WTC11 (cell line): ENCODE data around the gene SKAP2. TPM values are rescaled to one million over a fixed set of nuclear protein-coding genes. Genes with fewer than 3 reads are reported as not detected.

Experiments used
- ATAC-seq: fragments of 200-7000 bp; cut with Tn5 transposase; 2 replicates; pipeline ENCODE4 v1.10.0; 2021; ENCODE audit warnings: mild to moderate bottlenecking, moderate library complexity
- CTCF ChIA-PET: fragments of 300-600 bp; sonication (Branson Sonifier 250); formaldehyde crosslinking; loops from one replicate; lab custom pipeline; 2021; ENCODE audit warnings: antibody characterized with exemption; lab: Charles Lee
- POLR2A ChIA-PET: fragments of 350-600 bp; sonication (Branson Sonifier 250); formaldehyde crosslinking; loops from one replicate; lab custom pipeline; 2021; ENCODE audit warnings: antibody characterized with exemption; lab: Charles Lee
- DNase-seq: peaks from one replicate; pipeline ENCODE4 v3.0.0; 2021; ENCODE audit warnings: low spot score
- H3K27ac Mint-ChIP-seq: 2 replicates; pipeline ENCODE4 v1.8.0; 2021; ENCODE audit warnings: mixed read lengths
- H3K27me3 Mint-ChIP-seq: 2 replicates; pipeline ENCODE4 v1.8.0; 2021; ENCODE audit warnings: low read depth, mild to moderate bottlenecking, moderate library complexity, mixed read lengths
- H3K36me3 Mint-ChIP-seq: 2 replicates; pipeline ENCODE4 v1.8.0; 2021; ENCODE audit warnings: mixed read lengths
- H3K4me1 Mint-ChIP-seq: 2 replicates; pipeline ENCODE4 v1.8.0; 2022; ENCODE audit warnings: mixed read lengths
- H3K4me3 Mint-ChIP-seq: 2 replicates; pipeline ENCODE4 v1.8.0; 2021; ENCODE audit warnings: mild to moderate bottlenecking, moderate library complexity, mixed read lengths
- H3K9me3 Mint-ChIP-seq: 2 replicates; pipeline ENCODE4 v1.8.0; 2021; ENCODE audit warnings: mixed read lengths
- AFF4 ChIP-seq: sonication (generic); formaldehyde crosslinking; IDR thresholded peaks from 2 replicates; pipeline ENCODE4 v1.8.1; 2023; ENCODE audit warnings: mild to moderate bottlenecking, missing genetic modification reagents, borderline replicate concordance
- ARID4B ChIP-seq: sonication (generic); formaldehyde crosslinking; IDR thresholded peaks from 2 replicates; pipeline ENCODE4 v1.8.0; 2023; ENCODE audit warnings: missing genetic modification reagents, mild to moderate bottlenecking, borderline replicate concordance
- ATF3 ChIP-seq: sonication (generic); formaldehyde crosslinking; conservative IDR thresholded peaks from 2 replicates; pipeline ENCODE4 v1.8.1; 2022; ENCODE audit warnings: mild to moderate bottlenecking, missing genetic modification reagents
- CBFB ChIP-seq: sonication (generic); formaldehyde crosslinking; IDR thresholded peaks from 2 replicates; pipeline ENCODE4 v1.8.1; 2022; ENCODE audit warnings: mild to moderate bottlenecking, low read depth, missing genetic modification reagents
- CDX4 ChIP-seq: fragments of 250-450 bp; sonication (Bioruptor Pico); IDR thresholded peaks from 2 replicates; pipeline ENCODE4 v1.9.0; 2021; ENCODE audit warnings: moderate library complexity, mild to moderate bottlenecking, inconsistent platforms, borderline replicate concordance
- FOXJ3 ChIP-seq: sonication (generic); formaldehyde crosslinking; IDR thresholded peaks from 2 replicates; pipeline ENCODE4 v1.9.0; 2021; ENCODE audit warnings: missing genetic modification reagents, mild to moderate bottlenecking, borderline replicate concordance
- FOXK1 ChIP-seq: sonication (generic); formaldehyde crosslinking; IDR thresholded peaks from 2 replicates; pipeline ENCODE4 v1.8.0; 2022; ENCODE audit warnings: mild to moderate bottlenecking, moderate library complexity, missing genetic modification reagents
- FOXP4 ChIP-seq: sonication (generic); formaldehyde crosslinking; IDR thresholded peaks from 2 replicates; pipeline ENCODE4 v1.8.0; 2022; ENCODE audit warnings: mild to moderate bottlenecking, missing genetic modification reagents
- MAX ChIP-seq: sonication (generic); formaldehyde crosslinking; IDR thresholded peaks from 2 replicates; pipeline ENCODE4 v1.8.0; 2022; ENCODE audit warnings: mild to moderate bottlenecking, missing genetic modification reagents
- OVOL2 ChIP-seq: fragments of 250-450 bp; sonication (Bioruptor Pico); IDR thresholded peaks from 2 replicates; pipeline ENCODE4 v1.9.0; 2021; ENCODE audit warnings: mild to moderate bottlenecking, borderline replicate concordance
- RELA ChIP-seq: sonication (generic); formaldehyde crosslinking; IDR thresholded peaks from 2 replicates; pipeline ENCODE4 v1.8.1; 2022; ENCODE audit warnings: missing genetic modification reagents, mild to moderate bottlenecking, borderline replicate concordance
- SP1 ChIP-seq: sonication (generic); formaldehyde crosslinking; conservative IDR thresholded peaks from 2 replicates; pipeline ENCODE4 v1.8.1; 2022; ENCODE audit warnings: missing genetic modification reagents
- TCF7 ChIP-seq: sonication (generic); formaldehyde crosslinking; IDR thresholded peaks from 2 replicates; pipeline ENCODE4 v1.8.0; 2022; ENCODE audit warnings: mild to moderate bottlenecking, low read depth, missing genetic modification reagents, moderate library complexity
- USF1 ChIP-seq: sonication (generic); formaldehyde crosslinking; IDR thresholded peaks from 2 replicates; pipeline ENCODE4 v1.8.0; 2022; ENCODE audit warnings: mild to moderate bottlenecking, missing genetic modification reagents
- USF2 ChIP-seq: sonication (generic); formaldehyde crosslinking; IDR thresholded peaks from 2 replicates; pipeline ENCODE4 v1.8.1; 2023; ENCODE audit warnings: mild to moderate bottlenecking, missing genetic modification reagents, moderate library complexity
- ZBTB21 ChIP-seq: sonication (generic); formaldehyde crosslinking; IDR thresholded peaks from 2 replicates; pipeline ENCODE4 v1.8.1; 2023; ENCODE audit warnings: mild to moderate bottlenecking, missing genetic modification reagents, borderline replicate concordance
- ZNF232 ChIP-seq: sonication (generic); formaldehyde crosslinking; IDR thresholded peaks from 2 replicates; pipeline ENCODE4 v1.8.0; 2022; ENCODE audit warnings: mild to moderate bottlenecking, missing genetic modification reagents
- ZNF263 ChIP-seq: sonication (generic); formaldehyde crosslinking; IDR thresholded peaks from 2 replicates; pipeline ENCODE4 v1.8.1; 2022; ENCODE audit warnings: low read depth, mild to moderate bottlenecking, moderate library complexity, missing genetic modification reagents
- ZNF416 ChIP-seq: fragments of 250-450 bp; sonication (Bioruptor Pico); IDR thresholded peaks from 2 replicates; pipeline ENCODE4 v1.9.0; 2021; ENCODE audit warnings: mild to moderate bottlenecking, inconsistent platforms
- ZNF425 ChIP-seq: fragments of 250-450 bp; sonication (Bioruptor Pico); conservative IDR thresholded peaks from 2 replicates; pipeline ENCODE4 v1.9.0; 2021; ENCODE audit warnings: mild to moderate bottlenecking
- total RNA-seq: library from RNA; stranded (reverse); gene quantifications from 3 replicates; pipeline ENCODE4 v1.2.3, GENCODE V29; 2021

Gene SKAP2
- total RNA-seq, 1 experiment from 2014 or later, result 2.5 TPM

GRCh38 chr7:26704786-26705185, 159.6 kb downstream of the SKAP2 start:
- ChIA-PET CTCF (no interaction called here), POLR2A (no interaction called here)
- Mint-ChIP-seq H3K4me1 (no peaks in the 10 kb centered on the region), H3K4me3 (no peak overlapping the region), H3K36me3 (no peaks in the 10 kb centered on the region), H3K27me3 (no peaks in the 10 kb centered on the region), H3K27ac (no peak overlapping the region), H3K9me3 (no peaks in the 10 kb centered on the region)
- no peak for TF ChIP-seq RELA (CRISPR knock-in tag)
- no peak for TF ChIP-seq FOXK1 (CRISPR knock-in tag)
- TF ChIP-seq CBFB (CRISPR knock-in tag), result no peak
- TF ChIP-seq TCF7, result no peak
- no peak for TF ChIP-seq USF2 (CRISPR knock-in tag)
- TF ChIP-seq ZNF263 (CRISPR knock-in tag), result no peak
- TF ChIP-seq ARID4B (CRISPR knock-in tag), result no peak
- TF ChIP-seq USF1 (CRISPR knock-in tag), result no peak
- TF ChIP-seq ZNF425 (CRISPR knock-in tag), result no peak
- TF ChIP-seq ATF3 (CRISPR knock-in tag), result no peak
- TF ChIP-seq ZBTB21 (CRISPR knock-in tag), result no peak
- no peak for TF ChIP-seq FOXJ3 (CRISPR knock-in tag)
- no peak for TF ChIP-seq ZNF232 (CRISPR knock-in tag)
- no peak for TF ChIP-seq FOXP4 (CRISPR knock-in tag)
- no peak for DNase-seq
- no peak for ATAC-seq

- ChIA-PET CTCF (no interaction called here), POLR2A (no interaction called here)
- Mint-ChIP-seq H3K27ac (no peak overlapping the region), H3K36me3 (no peaks in the 10 kb centered on the region), H3K27me3 (no peaks in the 10 kb centered on the region), H3K4me3 (no peak overlapping the region), H3K4me1 (no peaks in the 10 kb centered on the region), H3K9me3 (no peaks in the 10 kb centered on the region)
- no peak for ATAC-seq
- DNase-seq, result no peak
- TF ChIP-seq CDX4 (CRISPR knock-in tag) (no peak), ZNF416 (no peak), SP1 (CRISPR knock-in tag) (no peak), OVOL2 (CRISPR knock-in tag) (no peak), MAX (no peak), AFF4 (CRISPR knock-in tag) (no peak)
These were observed 160.4 kb downstream of the SKAP2 start for GRCh38 chr7:26704036-26704435.
